ENCODE data around the gene CDH13.

DNA sequence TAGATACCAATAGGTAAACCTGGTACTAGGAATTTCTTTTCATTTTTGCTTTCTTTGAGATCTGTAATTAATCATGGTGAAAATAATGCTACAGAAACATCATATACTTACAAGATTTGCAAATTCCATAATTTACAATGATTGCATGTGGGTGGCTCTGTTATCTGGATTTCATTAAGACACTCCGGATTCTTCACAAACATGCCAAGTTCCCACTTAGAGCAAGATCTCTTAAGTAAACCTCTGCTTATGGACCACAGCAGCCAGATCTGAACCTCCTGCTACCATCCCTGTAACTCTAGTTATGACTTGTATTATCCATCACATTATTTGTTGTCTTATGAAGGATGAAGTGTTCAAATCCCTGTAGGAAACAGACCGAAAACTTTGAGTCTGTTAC lies 424.7 kb downstream of the CDH13 start:
- TF ChIP-seq, protein P1, sequence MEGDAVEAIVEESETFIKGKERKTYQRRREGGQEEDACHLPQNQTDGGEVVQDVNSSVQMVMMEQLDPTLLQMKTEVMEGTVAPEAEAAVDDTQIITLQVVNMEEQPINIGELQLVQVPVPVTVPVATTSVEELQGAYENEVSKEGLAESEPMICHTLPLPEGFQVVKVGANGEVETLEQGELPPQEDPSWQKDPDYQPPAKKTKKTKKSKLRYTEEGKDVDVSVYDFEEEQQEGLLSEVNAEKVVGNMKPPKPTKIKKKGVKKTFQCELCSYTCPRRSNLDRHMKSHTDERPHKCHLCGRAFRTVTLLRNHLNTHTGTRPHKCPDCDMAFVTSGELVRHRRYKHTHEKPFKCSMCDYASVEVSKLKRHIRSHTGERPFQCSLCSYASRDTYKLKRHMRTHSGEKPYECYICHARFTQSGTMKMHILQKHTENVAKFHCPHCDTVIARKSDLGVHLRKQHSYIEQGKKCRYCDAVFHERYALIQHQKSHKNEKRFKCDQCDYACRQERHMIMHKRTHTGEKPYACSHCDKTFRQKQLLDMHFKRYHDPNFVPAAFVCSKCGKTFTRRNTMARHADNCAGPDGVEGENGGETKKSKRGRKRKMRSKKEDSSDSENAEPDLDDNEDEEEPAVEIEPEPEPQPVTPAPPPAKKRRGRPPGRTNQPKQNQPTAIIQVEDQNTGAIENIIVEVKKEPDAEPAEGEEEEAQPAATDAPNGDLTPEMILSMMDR (tag by site-specific recombination; IDR thresholded peaks at IDR 0.05), result no peak
- TF ChIP-seq, protein P2, sequence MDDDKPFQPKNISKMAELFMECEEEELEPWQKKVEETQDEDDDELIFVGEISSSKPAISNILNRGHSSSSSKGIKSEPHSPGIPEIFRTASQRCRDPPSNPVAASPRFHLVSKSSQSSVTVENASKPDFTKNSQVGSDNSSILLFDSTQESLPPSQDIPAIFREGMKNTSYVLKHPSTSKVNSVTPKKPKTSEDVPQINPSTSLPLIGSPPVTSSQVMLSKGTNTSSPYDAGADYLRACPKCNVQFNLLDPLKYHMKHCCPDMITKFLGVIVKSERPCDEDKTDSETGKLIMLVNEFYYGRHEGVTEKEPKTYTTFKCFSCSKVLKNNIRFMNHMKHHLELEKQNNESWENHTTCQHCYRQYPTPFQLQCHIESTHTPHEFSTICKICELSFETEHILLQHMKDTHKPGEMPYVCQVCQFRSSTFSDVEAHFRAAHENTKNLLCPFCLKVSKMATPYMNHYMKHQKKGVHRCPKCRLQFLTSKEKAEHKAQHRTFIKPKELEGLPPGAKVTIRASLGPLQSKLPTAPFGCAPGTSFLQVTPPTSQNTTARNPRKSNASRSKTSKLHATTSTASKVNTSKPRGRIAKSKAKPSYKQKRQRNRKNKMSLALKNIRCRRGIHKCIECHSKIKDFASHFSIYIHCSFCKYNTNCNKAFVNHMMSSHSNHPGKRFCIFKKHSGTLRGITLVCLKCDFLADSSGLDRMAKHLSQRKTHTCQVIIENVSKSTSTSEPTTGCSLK (tag by site-specific recombination; IDR thresholded peaks at IDR 0.05), result no peak
- TF ChIP-seq, protein P3, sequence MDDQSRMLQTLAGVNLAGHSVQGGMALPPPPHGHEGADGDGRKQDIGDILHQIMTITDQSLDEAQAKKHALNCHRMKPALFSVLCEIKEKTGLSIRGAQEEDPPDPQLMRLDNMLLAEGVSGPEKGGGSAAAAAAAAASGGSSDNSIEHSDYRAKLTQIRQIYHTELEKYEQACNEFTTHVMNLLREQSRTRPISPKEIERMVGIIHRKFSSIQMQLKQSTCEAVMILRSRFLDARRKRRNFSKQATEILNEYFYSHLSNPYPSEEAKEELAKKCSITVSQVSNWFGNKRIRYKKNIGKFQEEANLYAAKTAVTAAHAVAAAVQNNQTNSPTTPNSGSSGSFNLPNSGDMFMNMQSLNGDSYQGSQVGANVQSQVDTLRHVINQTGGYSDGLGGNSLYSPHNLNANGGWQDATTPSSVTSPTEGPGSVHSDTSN (CRISPR knock-in tag; IDR thresholded peaks at IDR 0.05), result no peak
- no peak for TF ChIP-seq ZXDB (tag by site-specific recombination; IDR thresholded peaks at IDR 0.05)

All from HEK293 (cell line).